ENCODE measurements around the gene GLB1L2.

GLB1L2 gene

GRCh38 chr11:134370526-134371435 is 39.0 kb downstream of the GLB1L2 start:
- no peak for DNase-seq

DNA sequence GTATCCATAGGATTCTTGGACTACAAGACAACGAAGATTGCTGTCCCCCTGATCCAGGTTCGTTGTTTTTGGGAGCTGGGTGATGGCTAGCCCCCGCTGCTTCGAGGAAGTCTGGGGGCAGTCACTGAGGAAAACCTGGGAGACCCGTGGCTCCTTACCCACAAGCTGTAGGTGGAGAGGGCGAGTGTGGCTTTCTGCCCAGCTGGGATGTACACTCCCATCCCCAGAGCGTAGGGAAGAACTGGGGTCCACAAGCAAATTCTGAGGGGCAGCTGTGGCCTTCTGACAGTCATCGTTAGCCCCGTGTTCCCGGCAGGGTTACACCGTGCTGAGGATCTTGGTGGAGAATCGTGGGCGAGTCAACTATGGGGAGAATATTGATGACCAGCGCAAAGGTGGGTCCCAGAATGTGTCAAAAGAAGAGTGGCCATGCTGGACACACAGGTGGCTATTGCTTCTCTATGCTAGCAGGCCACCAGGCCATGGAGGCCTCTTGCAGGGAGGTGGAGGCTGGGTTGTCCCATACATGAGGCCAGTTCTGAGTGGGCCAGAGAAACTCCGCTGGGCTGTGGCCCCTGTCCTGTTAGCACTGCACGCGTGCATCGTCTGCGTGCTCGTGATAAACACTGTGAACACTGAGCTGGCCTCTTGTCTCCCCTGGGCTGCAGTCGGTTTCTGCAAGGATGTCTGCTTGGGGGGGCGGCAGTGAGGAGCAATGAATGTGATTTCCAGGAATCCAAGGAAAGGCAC is 39.8 kb downstream of the GLB1L2 start:
- DNase-seq: no peak

DNA sequence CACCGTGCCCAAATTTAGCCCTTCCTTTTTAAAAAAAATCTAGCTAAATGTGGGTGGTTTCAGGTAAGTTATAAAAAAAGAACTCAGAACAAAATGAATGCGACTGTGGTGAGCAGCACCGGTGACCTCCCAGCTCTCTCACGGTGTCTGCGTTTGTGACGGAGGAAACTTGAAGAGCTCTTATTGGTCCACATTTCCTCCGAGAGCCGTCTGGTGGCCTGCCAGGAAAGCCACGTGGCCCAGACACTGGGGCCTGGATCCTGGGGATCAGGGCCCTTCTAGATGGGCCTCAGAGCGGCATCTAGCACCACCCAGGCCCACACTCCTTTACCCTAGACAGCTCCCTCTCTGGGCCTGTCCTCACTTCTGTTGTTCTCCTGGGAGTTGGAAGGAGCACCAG is 40.7 kb downstream of the GLB1L2 start:
- DNase-seq: no peak

GRCh38 chr11:134372961-134373360 is 41.2 kb downstream of the GLB1L2 start:
- DNase-seq: no peak

GRCh38 chr11:134373591-134374052 is 41.8 kb downstream of the GLB1L2 start:
- DNase-seq: no peak

DNA sequence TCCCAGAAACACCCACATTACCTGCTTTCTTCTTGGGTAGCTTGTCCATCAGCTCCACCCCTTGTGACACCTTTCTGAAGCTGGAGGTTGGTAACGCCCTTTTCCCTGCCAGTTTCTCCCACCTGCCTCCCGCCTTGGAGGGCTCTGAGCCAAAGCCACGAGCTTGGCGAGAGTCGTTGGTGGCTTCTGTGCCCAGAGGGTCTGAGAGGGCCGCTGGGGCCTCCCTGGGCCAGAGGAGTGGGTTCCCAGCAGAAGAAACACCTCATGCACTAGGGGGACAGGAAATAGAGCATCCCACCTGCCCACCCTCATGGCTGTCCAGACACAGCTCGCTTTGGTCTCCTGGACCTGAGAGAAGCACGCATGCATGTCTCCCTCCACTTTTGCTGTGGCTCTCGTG is 42.4 kb downstream of the GLB1L2 start:
- no peak for DNase-seq

- no peak for DNase-seq
Measured at GRCh38 chr11:134374891-134375550, 43.2 kb downstream of the GLB1L2 start.

GRCh38 chr11:134376150-134376921 is 44.5 kb downstream of the GLB1L2 start:
- no peak for DNase-seq

- DNase-seq: no peak
Measured at GRCh38 chr11:134377876-134378275, 46.1 kb downstream of the GLB1L2 start.

GRCh38 chr11:134379241-134379640 is 47.5 kb downstream of the GLB1L2 start:
- DNase-seq: no peak

DNA sequence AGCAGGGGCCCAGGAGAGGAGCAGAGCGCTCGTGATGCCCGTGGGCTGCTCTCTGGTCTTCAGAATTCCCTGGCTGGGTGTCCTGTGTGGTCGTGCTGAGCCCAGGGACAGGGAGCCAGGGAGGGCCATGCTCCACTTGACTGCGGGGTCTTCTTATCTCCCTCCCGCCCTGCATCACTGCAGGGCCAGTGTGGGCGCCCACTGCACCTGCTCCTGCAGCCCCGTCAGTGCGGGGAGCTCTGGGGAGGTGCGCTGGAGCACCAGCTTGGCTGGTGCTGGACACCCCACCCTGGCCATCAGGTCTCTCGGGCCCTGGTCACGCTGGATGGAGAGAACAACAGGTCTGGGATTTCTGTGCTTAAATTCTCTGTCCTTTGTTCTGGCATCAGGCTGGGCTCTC is 48.4 kb downstream of the GLB1L2 start:
- DNase-seq: no peak

DNA sequence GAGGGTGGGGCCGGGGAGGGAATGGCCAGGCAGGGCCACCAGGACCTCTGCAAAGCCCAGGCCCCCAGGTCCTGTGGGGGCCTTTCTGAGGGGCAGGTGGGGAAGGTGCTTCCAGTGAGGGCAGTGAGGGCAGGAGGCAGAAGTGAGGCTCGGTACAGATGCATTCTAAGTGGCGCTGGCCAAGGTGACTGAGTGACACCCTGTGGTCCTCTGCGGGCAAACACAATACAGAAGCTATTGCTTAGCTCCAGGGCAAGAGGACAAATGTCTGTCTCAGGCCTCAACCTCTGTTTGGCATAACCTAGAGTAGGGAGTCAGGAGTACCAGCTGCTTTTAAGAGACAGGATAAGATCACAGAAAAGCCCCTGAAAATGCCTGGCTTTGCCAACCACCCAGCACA is 49.0 kb downstream of the GLB1L2 start:
- DNase-seq: no peak

- DNase-seq: no peak
Measured at GRCh38 chr11:134382257-134382656, 50.5 kb downstream of the GLB1L2 start.

- DNase-seq: no peak
Measured at GRCh38 chr11:134382830-134383229, 51.0 kb downstream of the GLB1L2 start.

- no peak for DNase-seq
Measured at GRCh38 chr11:134383576-134384221, 51.9 kb downstream of the GLB1L2 start.

- no peak for DNase-seq
Measured at GRCh38 chr11:134384406-134384805, 52.6 kb downstream of the GLB1L2 start.

GRCh38 chr11:134385171-134385570 is 53.4 kb downstream of the GLB1L2 start:
- no peak for DNase-seq

DNA sequence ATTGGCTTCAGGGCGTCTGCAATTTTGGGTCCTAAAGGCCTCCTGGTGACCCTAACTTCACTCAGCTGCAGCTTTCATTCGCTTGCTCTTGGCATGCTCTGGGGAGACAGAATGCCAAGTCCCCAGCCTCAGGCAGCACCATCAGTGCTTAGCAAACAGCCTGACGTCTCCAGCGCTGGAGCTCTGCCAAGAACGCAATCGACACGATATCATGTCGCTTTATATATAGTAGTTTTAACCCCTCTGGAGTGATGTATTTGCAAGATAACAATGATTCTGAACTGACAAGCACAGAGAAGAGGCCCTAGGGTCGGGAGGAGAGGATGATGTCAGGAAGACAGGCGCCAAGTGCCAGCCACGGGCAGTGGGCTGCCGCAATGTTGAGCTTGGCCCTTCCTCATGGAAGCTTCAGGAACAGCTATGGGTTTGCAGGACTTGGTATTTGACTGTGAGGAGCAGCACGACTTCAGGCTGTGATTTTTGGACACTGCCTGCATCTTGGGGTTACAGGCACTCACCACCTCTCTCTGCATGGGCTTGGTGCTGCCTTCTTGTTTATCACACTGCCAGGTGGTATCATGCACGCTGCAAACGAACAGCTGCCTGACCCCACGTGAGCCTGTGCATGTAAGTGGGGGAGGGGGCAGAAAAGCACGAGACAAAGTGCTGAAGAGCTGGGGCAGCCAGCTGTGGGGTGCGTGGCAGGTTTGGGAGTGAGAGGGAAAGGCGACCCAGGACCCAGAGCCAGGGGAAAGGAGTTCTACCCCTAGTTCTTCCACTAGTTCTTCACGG is 54.2 kb downstream of the GLB1L2 start:
- no peak for DNase-seq

DNA sequence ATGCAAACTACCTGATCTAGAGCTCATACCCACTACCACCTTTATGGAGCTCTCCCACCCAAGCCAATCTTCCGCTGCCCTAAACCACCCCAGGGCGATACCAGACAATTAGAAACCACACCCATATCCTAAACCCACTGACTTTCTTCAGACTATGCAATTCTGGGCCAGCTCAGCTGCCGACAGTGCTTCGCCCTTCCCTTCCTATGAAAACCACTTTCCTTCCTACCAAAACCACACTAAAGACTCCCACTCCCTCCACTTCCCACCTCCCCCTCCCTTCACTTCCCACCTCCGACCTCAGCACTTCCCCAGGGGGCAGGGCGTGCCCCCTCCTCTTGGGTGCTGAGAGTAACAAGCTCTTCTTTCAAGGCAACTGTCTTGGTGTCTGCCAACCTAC is 55.2 kb downstream of the GLB1L2 start:
- DNase-seq: no peak

DNA sequence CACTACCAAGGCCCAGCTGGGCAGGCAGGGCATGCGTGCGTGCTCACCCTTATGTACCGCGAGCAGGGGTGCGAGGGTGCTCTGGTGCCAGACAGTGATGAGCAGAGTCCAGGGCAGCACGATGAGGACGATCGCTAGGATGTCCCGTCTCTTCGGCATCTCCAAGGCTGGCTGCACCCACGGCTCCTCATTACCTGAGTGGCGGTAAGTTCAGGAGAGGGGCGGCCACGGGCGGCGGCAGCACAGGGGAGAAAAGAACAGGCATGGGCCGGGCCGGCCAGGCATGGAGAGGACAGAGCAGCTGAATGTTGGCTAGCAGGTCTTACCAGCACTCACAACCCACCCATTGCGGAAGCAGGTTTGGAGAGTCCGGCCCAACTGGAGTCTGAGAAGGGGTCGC is 55.7 kb downstream of the GLB1L2 start:
- DNase-seq: no peak

GRCh38 chr11:134388590-134388989 is 56.8 kb downstream of the GLB1L2 start:
- DNase-seq: no peak
